ENCODE measurements around the gene MAPK7. TPM values are rescaled to one million over a fixed set of nuclear protein-coding genes. Genes with fewer than 3 reads are reported as not detected.

MAPK7 gene
- total and polyA plus RNA-seq, 2 of the 8 experiments (the other 6 are each of a cell fraction or from before 2014, with no cell fraction given), result 15.2 to 28.1 TPM

DNA sequence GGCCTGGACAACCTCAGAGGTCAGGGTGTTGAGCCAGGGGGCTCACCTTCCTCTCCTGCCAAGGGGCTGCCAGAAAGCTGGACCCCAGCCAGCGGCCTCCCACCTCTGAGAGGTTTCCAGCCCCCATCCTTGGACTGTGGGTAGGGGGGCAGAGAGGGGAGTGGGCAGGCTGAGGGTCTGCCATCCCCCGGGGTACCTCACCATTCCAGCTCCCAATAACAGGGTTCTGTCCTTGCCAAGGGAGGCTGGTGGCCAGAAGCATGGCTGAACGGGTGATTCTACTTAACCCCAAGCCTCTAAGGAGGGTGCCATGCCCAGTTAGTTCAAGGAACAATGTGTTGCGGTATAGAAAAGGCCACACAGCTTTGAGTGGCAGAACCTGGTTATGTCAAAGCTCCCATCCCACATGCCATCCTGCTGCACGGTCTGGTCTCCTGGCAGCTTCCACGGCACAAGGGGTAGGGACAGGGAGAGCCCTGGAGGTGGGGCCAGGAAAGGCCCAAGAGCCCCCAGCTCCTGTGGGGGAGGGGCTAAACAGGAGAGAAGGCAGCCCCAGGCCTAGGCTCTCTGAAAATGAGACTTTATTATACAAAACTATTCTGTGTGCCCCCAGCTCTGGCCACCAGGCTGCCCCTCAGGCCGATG is 35.6 kb upstream of the MAPK7 start:
- Histone ChIP-seq H2BK20ac (ENCODE audit: low read length) (no peak overlapping the region), H3K14ac (ENCODE audit: insufficient read length) (no peak overlapping the region), H3K36me3 (ENCODE audit: control insufficient read depth in 2 of 4, insufficient read depth in 4 of 4, low read length in 3 of 4) (peaks cover 0 to 5% (median 2%) of the 10 kb centered on the region in 4 experiments; a peak in 2 of 8 replicates), H3K79me1 (ENCODE audit: low read depth, low read length) (no peaks in the 10 kb centered on the region), H4K20me1 (replicated peaks in 1 of 2; ENCODE audit: control insufficient read depth in 1 of 2, insufficient read depth in 2 of 2, low read length in 2 of 2) (peaks cover 0 to 3% of the 10 kb centered on the region in 2 experiments), H4K5ac (ENCODE audit: insufficient read length, low read depth, low read length) (no peak overlapping the region), H3K23ac (ENCODE audit: insufficient read length) (no peak overlapping the region), H3K56ac (replicated peaks; ENCODE audit: insufficient read length, low read depth, low read length) (no peak overlapping the region), H3K18ac (ENCODE audit: extremely low read depth, low read length) (no peak overlapping the region), H3K9me3 (ENCODE audit: insufficient read depth in 2 of 2, low read depth in 1 of 2, low read length in 1 of 2) (no peaks in the 10 kb centered on the region), H2BK12ac (ENCODE audit: low read depth, low read length) (no peak overlapping the region), H2BK120ac (replicated peaks; ENCODE audit: low read depth, low read length) (no peak overlapping the region), H4K91ac (replicated peaks; ENCODE audit: insufficient read length, low read length) (no peak overlapping the region), H3K9ac (replicated peaks in 1 of 4; ENCODE audit: extremely low read depth in 1 of 4, low read depth in 3 of 4, low read length in 3 of 4) (no peak overlapping the region), H2AK5ac (ENCODE audit: low read depth, low read length) (no peak overlapping the region), H2BK15ac (ENCODE audit: low read length) (no peak overlapping the region), H3K23me2 (ENCODE audit: low read depth, low read length) (no peaks in the 10 kb centered on the region), H2AFZ (ENCODE audit: low read length) (no peak overlapping the region), H3K79me2 (ENCODE audit: control insufficient read depth in 1 of 2, insufficient read depth in 2 of 2, low read length in 2 of 2) (no peaks in the 10 kb centered on the region), H2BK5ac (ENCODE audit: low read depth, low read length) (no peak overlapping the region), H3K27ac (ENCODE audit: low read depth, low read length) (no peak overlapping the region), H3K4me3 (ENCODE audit: extremely low read depth in 1 of 4, insufficient read depth in 2 of 4, low read depth in 3 of 4, low read length in 4 of 4) (no peak overlapping the region), H3K4me2 (ENCODE audit: insufficient read depth in 1 of 2, low read depth in 2 of 2, low read length in 2 of 2) (no peak overlapping the region), H3K4ac (replicated peaks; ENCODE audit: insufficient read length, low read depth, low read length) (no peak overlapping the region), H3K27me3 (replicated peaks in 1 of 4; ENCODE audit: control insufficient read depth in 3 of 4, extremely low read depth in 1 of 4, insufficient read depth in 3 of 4, low read length in 3 of 4) (no peaks in the 10 kb centered on the region), H4K8ac (ENCODE audit: extremely low read depth, insufficient read depth, low read length) (no peak overlapping the region), H3K4me1 (replicated peaks in 1 of 4; ENCODE audit: control insufficient read depth in 3 of 4, insufficient read depth in 4 of 4, low read length in 3 of 4) (peaks cover 4 to 18% (median 14%) of the 10 kb centered on the region in 4 experiments)
- ChIA-PET POLR2A (ENCODE audit: partially characterized antibody) (interaction anchor here (0.6 to 1.7 kb wide), 7 partner anchors 8 to 305 kb away, joined by 3 to 5 read pairs (median 3); no protein-coding TSS in a partner anchor), CTCF (ENCODE audit: partially characterized antibody) (interaction anchor here (0.6 to 9.8 kb wide), 9 partner anchors 10 to 420 kb away, joined by 3 to 70 read pairs (median 3); partner anchors contain the start of gene RNF112)
- 90% methylated on average over 6 of the region's 7 CpGs; no CpG with 5 or more reads in 1 of the 2 experiments for WGBS, 2 experiments (ENCODE audit: extremely low coverage in 1 of 2, insufficient coverage in 1 of 2, insufficient read length in 1 of 2, insufficient replicate concordance in 2 of 2, low coverage in 1 of 2, low lambda C conversion rate in 2 of 2, missing lambda C conversion rate in 1 of 2)
- DNase-seq (ENCODE audit: low read depth in 1 of 2, low spot score in 2 of 2) (no peak), FAIRE-seq (no peak)
- TF ChIP-seq BRCA1 (IDR thresholded peaks at IDR 0.05; ENCODE audit: low read depth, low read length) (no peak), BCL11A (IDR thresholded peaks at IDR 0.05; ENCODE audit: low read depth in 2 of 2, low read length in 2 of 2) (no peak), TAF7 (optimal IDR thresholded peaks at IDR 0.05; ENCODE audit: borderline replicate concordance, low read depth, low read length) (no peak), SAP30 (IDR thresholded peaks at IDR 0.05; ENCODE audit: insufficient read depth, insufficient replicate concordance, low read length) (no peak), SP2 (IDR thresholded peaks at IDR 0.05; ENCODE audit: low read length) (no peak), JUND (IDR thresholded peaks at IDR 0.05; ENCODE audit: low read length) (no peak), RXRA (IDR thresholded peaks at IDR 0.05; ENCODE audit: insufficient read depth, low read depth, low read length) (no peak)
- TF ChIP-seq, protein P1, sequence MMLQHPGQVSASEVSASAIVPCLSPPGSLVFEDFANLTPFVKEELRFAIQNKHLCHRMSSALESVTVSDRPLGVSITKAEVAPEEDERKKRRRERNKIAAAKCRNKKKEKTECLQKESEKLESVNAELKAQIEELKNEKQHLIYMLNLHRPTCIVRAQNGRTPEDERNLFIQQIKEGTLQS (IDR thresholded peaks at IDR 0.05; ENCODE audit: insufficient read depth, low read depth, low read length), result no peak
- TF ChIP-seq, protein P2, sequence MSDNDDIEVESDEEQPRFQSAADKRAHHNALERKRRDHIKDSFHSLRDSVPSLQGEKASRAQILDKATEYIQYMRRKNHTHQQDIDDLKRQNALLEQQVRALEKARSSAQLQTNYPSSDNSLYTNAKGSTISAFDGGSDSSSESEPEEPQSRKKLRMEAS (IDR thresholded peaks at IDR 0.05), result no peak
- TF ChIP-seq, protein P3, sequence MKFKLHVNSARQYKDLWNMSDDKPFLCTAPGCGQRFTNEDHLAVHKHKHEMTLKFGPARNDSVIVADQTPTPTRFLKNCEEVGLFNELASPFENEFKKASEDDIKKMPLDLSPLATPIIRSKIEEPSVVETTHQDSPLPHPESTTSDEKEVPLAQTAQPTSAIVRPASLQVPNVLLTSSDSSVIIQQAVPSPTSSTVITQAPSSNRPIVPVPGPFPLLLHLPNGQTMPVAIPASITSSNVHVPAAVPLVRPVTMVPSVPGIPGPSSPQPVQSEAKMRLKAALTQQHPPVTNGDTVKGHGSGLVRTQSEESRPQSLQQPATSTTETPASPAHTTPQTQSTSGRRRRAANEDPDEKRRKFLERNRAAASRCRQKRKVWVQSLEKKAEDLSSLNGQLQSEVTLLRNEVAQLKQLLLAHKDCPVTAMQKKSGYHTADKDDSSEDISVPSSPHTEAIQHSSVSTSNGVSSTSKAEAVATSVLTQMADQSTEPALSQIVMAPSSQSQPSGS (IDR thresholded peaks at IDR 0.05; ENCODE audit: low read length), result no peak

All from H1 (cell line).